ENCODE data around the gene RPGRIP1L.
A peak's percentile ranks its signal among the peaks of the same experiment; 100 is the strongest.

The RPGRIP1L gene

GRCh38 chr16:53703590-53704444 lies at the start of gene RPGRIP1L, which contains the start of gene FTO:
TSS of gene RPGRIP1L (minus strand) at chr16:53703859. CDS start at chr16:53700723, 3,136 bp downstream.
TSS of gene FTO (plus strand) at chr16:53704156.
- DNase-seq: peak; percentile 99

- DNase-seq: no peak
Measured at GRCh38 chr16:53753431-53753830, 49.8 kb upstream of the RPGRIP1L start.

GRCh38 chr16:53752560-53752959 lies 48.9 kb upstream of the RPGRIP1L start:
- DNase-seq: no peak

GRCh38 chr16:53745753-53746266 lies 42.2 kb upstream of the RPGRIP1L start:
- no peak for DNase-seq

- no peak for DNase-seq
Measured at GRCh38 chr16:53745086-53745485, 41.4 kb upstream of the RPGRIP1L start.

GRCh38 chr16:53744449-53744848 lies 40.8 kb upstream of the RPGRIP1L start:
- DNase-seq: peak; percentile 36

GRCh38 chr16:53743149-53743566 lies 39.5 kb upstream of the RPGRIP1L start:
- no peak for DNase-seq

- DNase-seq: no peak
Measured at GRCh38 chr16:53741546-53741945, 37.9 kb upstream of the RPGRIP1L start.

- DNase-seq: no peak
Measured at GRCh38 chr16:53740933-53741531, 37.4 kb upstream of the RPGRIP1L start.

GRCh38 chr16:53740476-53740875 lies 36.8 kb upstream of the RPGRIP1L start:
- no peak for DNase-seq

- DNase-seq: peak; percentile 26
Measured at GRCh38 chr16:53737552-53737951, 33.9 kb upstream of the RPGRIP1L start.

- no peak for DNase-seq
Measured at GRCh38 chr16:53736297-53736696, 32.6 kb upstream of the RPGRIP1L start.

GRCh38 chr16:53734908-53735307 lies 31.2 kb upstream of the RPGRIP1L start:
- no peak for DNase-seq

- DNase-seq: no peak
Measured at GRCh38 chr16:53732296-53732929, 28.8 kb upstream of the RPGRIP1L start.

- DNase-seq: no peak
Measured at GRCh38 chr16:53730693-53731092, 27.0 kb upstream of the RPGRIP1L start.

- DNase-seq: no peak
Measured at GRCh38 chr16:53726625-53727024, 23.0 kb upstream of the RPGRIP1L start.

- DNase-seq: no peak
Measured at GRCh38 chr16:53721017-53721416, 17.4 kb upstream of the RPGRIP1L start.

- no peak for DNase-seq
Measured at GRCh38 chr16:53717577-53717976, 13.9 kb upstream of the RPGRIP1L start.

- no peak for DNase-seq
Measured at GRCh38 chr16:53715023-53715384, 11.3 kb upstream of the RPGRIP1L start.

GRCh38 chr16:53714205-53715022 lies 10.8 kb upstream of the RPGRIP1L start:
- peak; percentile 21 for DNase-seq

GRCh38 chr16:53713403-53714204 lies 9.9 kb upstream of the RPGRIP1L start:
- no peak for DNase-seq

GRCh38 chr16:53712065-53712464 lies 8.4 kb upstream of the RPGRIP1L start:
- DNase-seq: no peak
